Nephron (organoid): Measurements from ENCODE around the gene PEX11A.

Source experiments
- H3K27ac Mint-ChIP-seq, 3 experiments: 2 replicates each; pipeline ENCODE4 v1.8.0; 2020; ENCODE audit warnings: mixed read lengths in 3 of 3, mild to moderate bottlenecking in 2 of 3, moderate library complexity in 1 of 3
- H3K27me3 Mint-ChIP-seq: 2 replicates; pipeline ENCODE4 v1.8.0; 2021; ENCODE audit warnings: low read depth, mild to moderate bottlenecking, moderate library complexity, mixed read lengths
- H3K36me3 Mint-ChIP-seq: 2 replicates; pipeline ENCODE4 v1.8.0; 2020; ENCODE audit warnings: low read depth, mixed read lengths
- H3K4me1 Mint-ChIP-seq: 2 replicates; pipeline ENCODE4 v1.8.0; 2020; ENCODE audit warnings: mixed read lengths
- H3K4me3 Mint-ChIP-seq, 3 experiments: 2 replicates each; pipeline ENCODE4 v1.8.0; 2020; ENCODE audit warnings: mild to moderate bottlenecking in 3 of 3, mixed read lengths in 3 of 3, moderate library complexity in 2 of 3
- H3K9me3 Mint-ChIP-seq: 2 replicates; pipeline ENCODE4 v1.8.0; 2020; ENCODE audit warnings: mixed read lengths
- CTCF ChIP-seq, 3 experiments: fragments of 200-600 bp; sonication (generic); IDR thresholded peaks; one replicate each; pipeline ENCODE4 v1.5.0; 2021; ENCODE audit warnings: antibody characterized with exemption in 3 of 3; ENCODE audit not compliant: unreplicated experiment in 3 of 3

PEX11A gene

GRCh38 chr15:89666184-89666857 lies 24.2 kb downstream of the PEX11A start:
- Mint-ChIP-seq H3K27ac (no peak overlapping the region), H3K4me3 (peak overlapping the region; percentile 27 to 66 (median 41)), H3K4me1 (peaks cover 18% of the 10 kb centered on the region), H3K36me3 (no peaks in the 10 kb centered on the region), H3K27me3 (peaks cover 13% of the 10 kb centered on the region), H3K9me3 (no peaks in the 10 kb centered on the region)
- TF ChIP-seq CTCF (IDR thresholded peaks at IDR 0.05; ENCODE audit: unreplicated experiment in 3 of 3) = no peak

- peaks cover 14% of the 10 kb centered on the region for H3K27me3 Mint-ChIP-seq
- no peaks in the 10 kb centered on the region for H3K9me3 Mint-ChIP-seq
- H3K36me3 Mint-ChIP-seq = no peaks in the 10 kb centered on the region
- H3K4me3 Mint-ChIP-seq = peak overlapping the region; percentile 66 to 85 (median 84)
- H3K27ac Mint-ChIP-seq = no peak overlapping the region
- H3K4me1 Mint-ChIP-seq = peaks cover 18% of the 10 kb centered on the region
- no peak for TF ChIP-seq CTCF (IDR thresholded peaks at IDR 0.05; ENCODE audit: unreplicated experiment in 3 of 3)
These were observed 24.9 kb downstream of the PEX11A start for GRCh38 chr15:89665449-89666181.

GRCh38 chr15:89664441-89665350 lies 25.9 kb downstream of the PEX11A start:
- Mint-ChIP-seq H3K27ac (peak overlapping the region; percentile 48 to 89 (median 76)), H3K36me3 (no peaks in the 10 kb centered on the region), H3K9me3 (no peaks in the 10 kb centered on the region), H3K4me3 (peak overlapping the region; percentile 75 to 85 (median 84)), H3K27me3 (peaks cover 13% of the 10 kb centered on the region), H3K4me1 (peaks cover 18% of the 10 kb centered on the region)
- TF ChIP-seq CTCF (IDR thresholded peaks at IDR 0.05; ENCODE audit: unreplicated experiment in 3 of 3) = no peak

- no peak for TF ChIP-seq CTCF (IDR thresholded peaks at IDR 0.05; ENCODE audit: unreplicated experiment in 3 of 3)
- peaks cover 18% of the 10 kb centered on the region for H3K4me1 Mint-ChIP-seq
These were observed 27.5 kb downstream of the PEX11A start for GRCh38 chr15:89662893-89663626.

GRCh38 chr15:89660556-89660955 lies 30.0 kb downstream of the PEX11A start:
- Mint-ChIP-seq H3K9me3 (no peaks in the 10 kb centered on the region), H3K27me3 (peaks cover 12% of the 10 kb centered on the region), H3K4me3 (no peak overlapping the region), H3K27ac (no peak overlapping the region), H3K36me3 (no peaks in the 10 kb centered on the region), H3K4me1 (peaks cover 22% of the 10 kb centered on the region)
- no peak for TF ChIP-seq CTCF (IDR thresholded peaks at IDR 0.05; ENCODE audit: unreplicated experiment in 3 of 3)

More at GRCh38 chr15:89662893-89663626, 27.5 kb downstream of the PEX11A start:
- Mint-ChIP-seq H3K36me3 (no peaks in the 10 kb centered on the region), H3K27ac (peak overlapping the region; percentile 28 to 88 (median 86)), H3K27me3 (peaks cover 10% of the 10 kb centered on the region), H3K4me3 (peak overlapping the region; percentile 32 to 70 (median 58)), H3K9me3 (no peaks in the 10 kb centered on the region)
